Omental fat pad (tissue), 4 donors: ENCODE results near the gene SHC2. TPM values are rescaled to one million over a fixed set of nuclear protein-coding genes. Genes with fewer than 3 reads are reported as not detected.

Experiments used
- ATAC-seq: fragments of 150-250 bp; one replicate; pipeline ENCODE4 v1.9.1; 2016; ENCODE audit warnings: mild to moderate bottlenecking, moderate library complexity; ENCODE audit not compliant: low FRiP score
- DNase-seq: peaks from one replicate; pipeline ENCODE4 v3.0.0-alpha.2; 2019; ENCODE audit warnings: low spot score
- total RNA-seq, 4 donors: library from RNA; depleted of rRNA; stranded (reverse); fragments of >200 nt; gene quantifications; one replicate each; pipeline ENCODE4 v1.1.0, GENCODE V29; 2016
- TF ChIP-seq, protein P1 (sequence below), 3 donors: fragments of 450-650 bp; IDR thresholded peaks; one replicate each; pipeline ENCODE4 v1.5.1; 2016 to 2017; ENCODE audit warnings: antibody characterized with exemption in 3 of 3, mild to moderate bottlenecking in 3 of 3, moderate library complexity in 2 of 3

Gene SHC2
- total RNA-seq, 4 donors from 2014 or later = 11.7 to 27.1 (median 18.8) TPM

GRCh38 chr19:474126-475078 lies 13.6 kb upstream of the SHC2 start:
- peak; percentile 14 for ATAC-seq
- TF ChIP-seq, protein P1, sequence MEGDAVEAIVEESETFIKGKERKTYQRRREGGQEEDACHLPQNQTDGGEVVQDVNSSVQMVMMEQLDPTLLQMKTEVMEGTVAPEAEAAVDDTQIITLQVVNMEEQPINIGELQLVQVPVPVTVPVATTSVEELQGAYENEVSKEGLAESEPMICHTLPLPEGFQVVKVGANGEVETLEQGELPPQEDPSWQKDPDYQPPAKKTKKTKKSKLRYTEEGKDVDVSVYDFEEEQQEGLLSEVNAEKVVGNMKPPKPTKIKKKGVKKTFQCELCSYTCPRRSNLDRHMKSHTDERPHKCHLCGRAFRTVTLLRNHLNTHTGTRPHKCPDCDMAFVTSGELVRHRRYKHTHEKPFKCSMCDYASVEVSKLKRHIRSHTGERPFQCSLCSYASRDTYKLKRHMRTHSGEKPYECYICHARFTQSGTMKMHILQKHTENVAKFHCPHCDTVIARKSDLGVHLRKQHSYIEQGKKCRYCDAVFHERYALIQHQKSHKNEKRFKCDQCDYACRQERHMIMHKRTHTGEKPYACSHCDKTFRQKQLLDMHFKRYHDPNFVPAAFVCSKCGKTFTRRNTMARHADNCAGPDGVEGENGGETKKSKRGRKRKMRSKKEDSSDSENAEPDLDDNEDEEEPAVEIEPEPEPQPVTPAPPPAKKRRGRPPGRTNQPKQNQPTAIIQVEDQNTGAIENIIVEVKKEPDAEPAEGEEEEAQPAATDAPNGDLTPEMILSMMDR (IDR thresholded peaks at IDR 0.05) = no peak

GRCh38 chr19:472005-472858 lies 11.4 kb upstream of the SHC2 start:
- TF ChIP-seq, protein P1 (IDR thresholded peaks at IDR 0.05) = no peak
- no peak for DNase-seq

More at GRCh38 chr19:474126-475078, 13.6 kb upstream of the SHC2 start:
- DNase-seq = no peak

DNA sequence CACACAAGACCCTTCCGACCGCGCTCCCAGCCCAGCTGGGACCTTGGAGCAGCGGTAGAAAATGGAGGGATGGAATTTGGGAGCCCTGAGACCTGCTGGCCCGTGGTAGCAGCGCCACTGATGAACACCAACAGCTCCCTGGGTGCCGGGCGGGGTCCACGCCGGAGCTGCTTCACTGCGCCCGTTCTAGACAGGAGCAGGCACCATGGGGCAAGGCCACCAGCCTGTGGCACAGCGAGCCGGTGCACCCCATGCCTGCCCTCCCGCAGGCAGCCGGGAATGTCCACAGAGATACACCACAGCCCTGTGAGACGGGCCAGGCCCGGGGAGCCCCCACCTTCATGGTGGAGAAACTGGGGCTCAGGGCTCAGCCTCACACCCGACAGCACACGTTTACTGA lies 9.9 kb upstream of the SHC2 start:
- no peak for ATAC-seq
- no peak for DNase-seq
- TF ChIP-seq, protein P1 (IDR thresholded peaks at IDR 0.05) = no peak

More at GRCh38 chr19:472005-472858, 11.4 kb upstream of the SHC2 start:
- ATAC-seq = no peak

DNA sequence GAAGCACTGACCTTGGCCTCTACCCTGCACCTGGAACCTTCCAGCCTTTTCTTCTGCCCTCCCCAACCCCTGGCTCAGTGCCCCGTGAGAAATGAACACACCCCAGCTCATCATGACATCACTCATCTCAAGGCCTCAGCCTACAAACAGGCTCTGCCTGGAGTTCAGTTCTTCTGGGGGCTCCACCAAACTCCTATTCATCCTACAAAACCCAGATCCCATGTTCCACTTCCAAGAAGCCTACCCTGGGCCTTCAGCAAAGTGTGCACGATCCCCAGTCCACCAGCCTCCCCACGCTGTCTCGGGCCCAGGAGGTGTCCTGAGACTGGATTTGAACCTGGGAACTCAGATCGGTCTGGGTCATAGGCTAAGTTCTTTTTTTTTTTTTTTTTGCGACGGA lies 9.0 kb upstream of the SHC2 start:
- TF ChIP-seq, protein P1 (IDR thresholded peaks at IDR 0.05) = no peak
- ATAC-seq = no peak
- no peak for DNase-seq

- ATAC-seq (no peak), DNase-seq (no peak)
- TF ChIP-seq, protein P1 (IDR thresholded peaks at IDR 0.05) = no peak
Observed at GRCh38 chr19:468587-469256, 7.9 kb upstream of the SHC2 start.

DNA sequence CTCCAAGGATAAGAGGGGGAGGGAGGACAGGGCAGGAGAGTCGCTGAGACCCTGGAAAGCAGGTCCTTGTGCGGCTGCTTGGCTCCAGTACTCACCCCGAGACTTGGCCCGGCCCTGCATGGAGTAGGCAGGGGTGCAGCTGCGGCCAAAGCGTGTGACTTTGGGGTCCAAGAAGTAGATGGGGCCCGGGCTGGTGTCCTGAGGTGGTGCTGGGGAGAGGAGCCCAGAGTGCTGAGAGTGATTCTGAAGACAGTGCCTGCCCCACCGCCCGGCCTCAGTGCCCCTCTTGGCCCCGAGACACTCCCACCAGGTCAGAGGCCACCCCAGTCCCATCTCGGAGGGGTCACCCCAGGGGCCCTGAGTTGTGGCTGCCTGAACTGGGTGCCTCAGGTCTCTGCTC lies 6.7 kb upstream of the SHC2 start:
- TF ChIP-seq, protein P1 (IDR thresholded peaks at IDR 0.05) = no peak
- no peak for DNase-seq
- no peak for ATAC-seq
